HEK293 (cell line): ENCODE measurements around the gene OR1M1.

Experiments used
- CTCF ChIA-PET: fragments of 350-600 bp; formaldehyde crosslinking; extraction: SDS; loops from one replicate; lab custom pipeline; 2021; ENCODE audit warnings: antibody characterized with exemption; lab: Yijun Ruan, JAX
- POLR2A ChIA-PET: fragments of 300-600 bp; formaldehyde crosslinking; extraction: SDS; loops from one replicate; lab custom pipeline; 2020; ENCODE audit warnings: antibody characterized with exemption, inconsistent platforms; lab: Yijun Ruan, JAX
- H3K27ac ChIP-seq: fragments of 200-500 bp; sonication (Bioruptor generic); 2 replicates; pipeline ENCODE4 v1.5.1; 2014; ENCODE audit warnings: low read depth, low read length, control low read depth, inconsistent platforms; ENCODE audit errors: extremely low read depth
- H3K36me3 ChIP-seq, 2 experiments: fragments of 200-500 bp in 1 of 2; sonication (Bioruptor generic) in 1 of 2; 1 replicate in 1 of 2; 2 replicates in 1 of 2; pipeline ENCODE4 v1.5.1; 2014 to 2017; ENCODE audit warnings: inconsistent platforms in 2 of 2, low read length in 2 of 2; ENCODE audit not compliant: control insufficient read depth in 2 of 2, insufficient read depth in 1 of 2
- H3K4me1 ChIP-seq: fragments of 200-500 bp; sonication (Bioruptor generic); 2 replicates; pipeline ENCODE4 v1.5.1; 2014; ENCODE audit warnings: mild to moderate bottlenecking, low read length, inconsistent platforms; ENCODE audit not compliant: control insufficient read depth, insufficient read depth
- H3K4me3 ChIP-seq: 2 replicates; pipeline ENCODE4 v1.5.1; 2011; ENCODE audit warnings: low read depth, mild to moderate bottlenecking, control low read depth, low read length, moderate library complexity
- H3K9me3 ChIP-seq: fragments of 200-500 bp; sonication (Bioruptor generic); 2 replicates; pipeline ENCODE4 v1.5.1; 2014; ENCODE audit warnings: low read depth, low read length, inconsistent platforms; ENCODE audit not compliant: control insufficient read depth, insufficient read depth
- EGR2 ChIP-seq: fragments of 450-650 bp; formaldehyde crosslinking; IDR thresholded peaks from 2 replicates; pipeline ENCODE4 v1.5.1; 2016; ENCODE audit warnings: low read depth, missing biosample characterization, missing genetic modification characterization
- GLI2 ChIP-seq: fragments of 450-650 bp; formaldehyde crosslinking; IDR thresholded peaks from 2 replicates; pipeline ENCODE4; 2017; ENCODE audit warnings: missing biosample characterization, missing genetic modification characterization, low read depth, borderline replicate concordance
- GLI4 ChIP-seq: fragments of 450-650 bp; formaldehyde crosslinking; IDR thresholded peaks from 2 replicates; pipeline ENCODE4 v1.5.1; 2016; ENCODE audit warnings: missing biosample characterization, missing genetic modification characterization
- MEIS1 ChIP-seq: sonication (generic); formaldehyde crosslinking; IDR thresholded peaks from 2 replicates; pipeline ENCODE4 v1.8.1; 2022; ENCODE audit warnings: missing genetic modification reagents, mild to moderate bottlenecking, borderline replicate concordance
- ZBTB8A ChIP-seq: fragments of 450-650 bp; formaldehyde crosslinking; IDR thresholded peaks from 2 replicates; pipeline ENCODE4 v1.5.1; 2016; ENCODE audit warnings: missing biosample characterization, missing genetic modification characterization
- ZFHX2 ChIP-seq: fragments of 450-650 bp; formaldehyde crosslinking; conservative IDR thresholded peaks from 2 replicates; pipeline ENCODE4 v1.5.1; 2016; ENCODE audit warnings: missing biosample characterization, missing genetic modification characterization
- ZFP3 ChIP-seq: fragments of 450-650 bp; formaldehyde crosslinking; IDR thresholded peaks from 2 replicates; pipeline ENCODE4 v1.5.1; 2016; ENCODE audit warnings: low read depth, missing biosample characterization, missing genetic modification characterization
- ZNF132 ChIP-seq: fragments of 450-650 bp; formaldehyde crosslinking; IDR thresholded peaks from 2 replicates; pipeline ENCODE4 v1.5.1; 2017; ENCODE audit warnings: missing biosample characterization, missing genetic modification characterization, borderline replicate concordance
- ZNF140 ChIP-seq: fragments of 450-650 bp; formaldehyde crosslinking; IDR thresholded peaks from 2 replicates; pipeline ENCODE4 v1.5.1; 2016; ENCODE audit warnings: missing biosample characterization, missing genetic modification characterization
- ZNF157 ChIP-seq: fragments of 450-650 bp; formaldehyde crosslinking; IDR thresholded peaks from 2 replicates; pipeline ENCODE4 v1.5.1; 2016; ENCODE audit warnings: missing biosample characterization, missing genetic modification characterization
- ZNF404 ChIP-seq: fragments of 450-650 bp; formaldehyde crosslinking; IDR thresholded peaks from 2 replicates; pipeline ENCODE4 v1.5.1; 2017; ENCODE audit warnings: missing biosample characterization, missing genetic modification characterization
- ZNF548 ChIP-seq: fragments of 450-650 bp; formaldehyde crosslinking; IDR thresholded peaks from 2 replicates; pipeline ENCODE4 v1.5.1; 2016; ENCODE audit warnings: missing biosample characterization, missing genetic modification characterization
- ZNF585B ChIP-seq: fragments of 450-650 bp; formaldehyde crosslinking; IDR thresholded peaks from 2 replicates; pipeline ENCODE4 v1.5.1; 2016; ENCODE audit warnings: missing biosample characterization, missing genetic modification characterization
- ZNF600 ChIP-seq: fragments of 450-650 bp; formaldehyde crosslinking; IDR thresholded peaks from 2 replicates; pipeline ENCODE4 v1.5.1; 2016; ENCODE audit warnings: missing biosample characterization, missing genetic modification characterization
- ZNF629 ChIP-seq: fragments of 450-650 bp; formaldehyde crosslinking; IDR thresholded peaks from 2 replicates; pipeline ENCODE4 v1.5.1; 2017; ENCODE audit warnings: missing biosample characterization, missing genetic modification characterization
- ZNF843 ChIP-seq: fragments of 450-650 bp; formaldehyde crosslinking; IDR thresholded peaks from 2 replicates; pipeline ENCODE4 v1.5.1; 2016; ENCODE audit warnings: missing biosample characterization, missing genetic modification characterization
- ZXDB ChIP-seq: fragments of 450-650 bp; formaldehyde crosslinking; IDR thresholded peaks from 2 replicates; pipeline ENCODE4 v1.5.1; 2016; ENCODE audit warnings: missing biosample characterization, missing genetic modification characterization
- TF ChIP-seq, protein P1 (sequence below): fragments of 450-650 bp; formaldehyde crosslinking; IDR thresholded peaks from 2 replicates; pipeline ENCODE4 v1.5.1; 2017; ENCODE audit warnings: missing biosample characterization, missing genetic modification characterization
- TF ChIP-seq, protein P2 (sequence below): fragments of 450-650 bp; formaldehyde crosslinking; IDR thresholded peaks from 2 replicates; pipeline ENCODE4 v1.5.1; 2016; ENCODE audit warnings: missing biosample characterization, missing genetic modification characterization
- TF ChIP-seq, protein P3 (sequence below): fragments of 450-650 bp; formaldehyde crosslinking; IDR thresholded peaks from 2 replicates; pipeline ENCODE4 v1.5.1; 2016; ENCODE audit warnings: missing biosample characterization, missing genetic modification characterization
- TF ChIP-seq, protein P4 (sequence below): fragments of 450-650 bp; formaldehyde crosslinking; IDR thresholded peaks from 2 replicates; pipeline ENCODE4 v1.5.1; 2016; ENCODE audit warnings: missing biosample characterization, missing genetic modification characterization
- TF ChIP-seq, protein P5 (sequence below): fragments of 450-650 bp; formaldehyde crosslinking; IDR thresholded peaks from 2 replicates; pipeline ENCODE4 v1.5.0; 2017; ENCODE audit warnings: missing biosample characterization, missing genetic modification characterization, borderline replicate concordance
- TF ChIP-seq, protein P6 (sequence below): fragments of 450-650 bp; formaldehyde crosslinking; conservative IDR thresholded peaks from 2 replicates; pipeline ENCODE4 v1.5.1; 2016; ENCODE audit warnings: low read depth, missing biosample characterization, missing genetic modification characterization

Gene OR1M1

DNA sequence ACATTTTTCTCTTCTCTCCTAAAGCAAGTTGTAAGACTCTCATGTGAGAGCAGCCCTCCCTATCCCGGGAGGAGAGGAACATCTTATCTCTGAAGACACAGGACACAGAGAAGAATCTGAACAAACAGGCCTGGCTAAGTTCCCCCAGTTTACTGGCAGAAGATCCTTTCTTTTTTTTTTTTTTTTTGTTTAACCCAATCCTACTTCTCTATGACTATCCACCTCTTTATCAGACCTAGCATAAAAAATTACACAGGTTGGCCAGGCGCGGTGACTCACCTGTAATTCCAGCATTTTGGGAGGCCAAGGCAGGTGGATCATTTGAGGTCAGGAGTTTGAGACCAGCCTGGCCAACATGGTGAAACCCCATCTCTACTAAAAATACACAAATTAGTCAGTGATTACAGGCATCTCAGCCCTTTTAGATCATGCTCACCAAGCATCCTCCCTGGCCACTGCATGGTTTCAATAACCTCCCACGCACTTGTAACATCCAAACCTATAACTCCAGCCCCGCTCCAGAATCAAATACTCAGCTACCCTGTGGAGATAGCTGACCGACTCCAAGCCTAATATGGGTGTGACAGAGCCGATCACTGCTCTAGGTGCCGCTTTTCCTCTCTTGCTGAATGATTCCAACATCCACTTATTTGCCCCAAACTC, 49.3 kb upstream of the OR1M1 start:
- TF ChIP-seq, protein P1, sequence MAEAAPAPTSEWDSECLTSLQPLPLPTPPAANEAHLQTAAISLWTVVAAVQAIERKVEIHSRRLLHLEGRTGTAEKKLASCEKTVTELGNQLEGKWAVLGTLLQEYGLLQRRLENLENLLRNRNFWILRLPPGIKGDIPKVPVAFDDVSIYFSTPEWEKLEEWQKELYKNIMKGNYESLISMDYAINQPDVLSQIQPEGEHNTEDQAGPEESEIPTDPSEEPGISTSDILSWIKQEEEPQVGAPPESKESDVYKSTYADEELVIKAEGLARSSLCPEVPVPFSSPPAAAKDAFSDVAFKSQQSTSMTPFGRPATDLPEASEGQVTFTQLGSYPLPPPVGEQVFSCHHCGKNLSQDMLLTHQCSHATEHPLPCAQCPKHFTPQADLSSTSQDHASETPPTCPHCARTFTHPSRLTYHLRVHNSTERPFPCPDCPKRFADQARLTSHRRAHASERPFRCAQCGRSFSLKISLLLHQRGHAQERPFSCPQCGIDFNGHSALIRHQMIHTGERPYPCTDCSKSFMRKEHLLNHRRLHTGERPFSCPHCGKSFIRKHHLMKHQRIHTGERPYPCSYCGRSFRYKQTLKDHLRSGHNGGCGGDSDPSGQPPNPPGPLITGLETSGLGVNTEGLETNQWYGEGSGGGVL (tag by site-specific recombination), result no peak
- TF ChIP-seq GLI2 (tag by site-specific recombination) (no peak), ZFP3 (tag by site-specific recombination) (no peak), ZXDB (tag by site-specific recombination) (no peak), ZNF404 (tag by site-specific recombination) (no peak), ZNF600 (tag by site-specific recombination) (no peak), MEIS1 (CRISPR knock-in tag) (no peak), ZNF140 (tag by site-specific recombination) (no peak), ZNF843 (no peak), ZNF157 (no peak), ZNF548 (tag by site-specific recombination) (no peak), ZBTB8A (tag by site-specific recombination) (no peak)
- TF ChIP-seq, protein P2, sequence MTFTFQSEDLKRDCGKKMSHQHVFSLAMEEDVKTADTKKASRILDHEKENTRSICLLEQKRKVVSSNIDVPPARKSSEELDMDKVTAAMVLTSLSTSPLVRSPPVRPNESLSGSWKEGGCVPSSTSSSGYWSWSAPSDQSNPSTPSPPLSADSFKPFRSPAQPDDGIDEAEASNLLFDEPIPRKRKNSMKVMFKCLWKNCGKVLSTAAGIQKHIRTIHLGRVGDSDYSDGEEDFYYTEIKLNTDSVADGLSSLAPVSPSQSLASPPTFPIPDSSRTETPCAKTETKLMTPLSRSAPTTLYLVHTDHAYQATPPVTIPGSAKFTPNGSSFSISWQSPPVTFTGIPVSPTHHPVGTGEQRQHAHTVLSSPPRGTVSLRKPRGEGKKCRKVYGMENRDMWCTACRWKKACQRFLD (tag by site-specific recombination), result no peak
- TF ChIP-seq, protein P3, sequence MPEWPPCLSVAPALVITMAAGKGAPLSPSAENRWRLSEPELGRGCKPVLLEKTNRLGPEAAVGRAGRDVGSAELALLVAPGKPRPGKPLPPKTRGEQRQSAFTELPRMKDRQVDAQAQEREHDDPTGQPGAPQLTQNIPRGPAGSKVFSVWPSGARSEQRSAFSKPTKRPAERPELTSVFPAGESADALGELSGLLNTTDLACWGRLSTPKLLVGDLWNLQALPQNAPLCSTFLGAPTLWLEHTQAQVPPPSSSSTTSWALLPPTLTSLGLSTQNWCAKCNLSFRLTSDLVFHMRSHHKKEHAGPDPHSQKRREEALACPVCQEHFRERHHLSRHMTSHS (tag by site-specific recombination), result no peak
- TF ChIP-seq, protein P4, sequence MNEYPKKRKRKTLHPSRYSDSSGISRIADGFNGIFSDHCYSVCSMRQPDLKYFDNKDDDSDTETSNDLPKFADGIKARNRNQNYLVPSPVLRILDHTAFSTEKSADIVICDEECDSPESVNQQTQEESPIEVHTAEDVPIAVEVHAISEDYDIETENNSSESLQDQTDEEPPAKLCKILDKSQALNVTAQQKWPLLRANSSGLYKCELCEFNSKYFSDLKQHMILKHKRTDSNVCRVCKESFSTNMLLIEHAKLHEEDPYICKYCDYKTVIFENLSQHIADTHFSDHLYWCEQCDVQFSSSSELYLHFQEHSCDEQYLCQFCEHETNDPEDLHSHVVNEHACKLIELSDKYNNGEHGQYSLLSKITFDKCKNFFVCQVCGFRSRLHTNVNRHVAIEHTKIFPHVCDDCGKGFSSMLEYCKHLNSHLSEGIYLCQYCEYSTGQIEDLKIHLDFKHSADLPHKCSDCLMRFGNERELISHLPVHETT, result no peak
- TF ChIP-seq, protein P5, sequence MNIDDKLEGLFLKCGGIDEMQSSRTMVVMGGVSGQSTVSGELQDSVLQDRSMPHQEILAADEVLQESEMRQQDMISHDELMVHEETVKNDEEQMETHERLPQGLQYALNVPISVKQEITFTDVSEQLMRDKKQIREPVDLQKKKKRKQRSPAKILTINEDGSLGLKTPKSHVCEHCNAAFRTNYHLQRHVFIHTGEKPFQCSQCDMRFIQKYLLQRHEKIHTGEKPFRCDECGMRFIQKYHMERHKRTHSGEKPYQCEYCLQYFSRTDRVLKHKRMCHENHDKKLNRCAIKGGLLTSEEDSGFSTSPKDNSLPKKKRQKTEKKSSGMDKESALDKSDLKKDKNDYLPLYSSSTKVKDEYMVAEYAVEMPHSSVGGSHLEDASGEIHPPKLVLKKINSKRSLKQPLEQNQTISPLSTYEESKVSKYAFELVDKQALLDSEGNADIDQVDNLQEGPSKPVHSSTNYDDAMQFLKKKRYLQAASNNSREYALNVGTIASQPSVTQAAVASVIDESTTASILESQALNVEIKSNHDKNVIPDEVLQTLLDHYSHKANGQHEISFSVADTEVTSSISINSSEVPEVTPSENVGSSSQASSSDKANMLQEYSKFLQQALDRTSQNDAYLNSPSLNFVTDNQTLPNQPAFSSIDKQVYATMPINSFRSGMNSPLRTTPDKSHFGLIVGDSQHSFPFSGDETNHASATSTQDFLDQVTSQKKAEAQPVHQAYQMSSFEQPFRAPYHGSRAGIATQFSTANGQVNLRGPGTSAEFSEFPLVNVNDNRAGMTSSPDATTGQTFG (tag by site-specific recombination), result no peak
- ChIA-PET CTCF (no interaction called here), POLR2A (no interaction called here)
- Histone ChIP-seq H3K36me3 (no peaks in the 10 kb centered on the region), H3K27ac (no peak overlapping the region), H3K4me3 (no peak overlapping the region), H3K4me1 (no peaks in the 10 kb centered on the region), H3K9me3 (no peaks in the 10 kb centered on the region)

DNA sequence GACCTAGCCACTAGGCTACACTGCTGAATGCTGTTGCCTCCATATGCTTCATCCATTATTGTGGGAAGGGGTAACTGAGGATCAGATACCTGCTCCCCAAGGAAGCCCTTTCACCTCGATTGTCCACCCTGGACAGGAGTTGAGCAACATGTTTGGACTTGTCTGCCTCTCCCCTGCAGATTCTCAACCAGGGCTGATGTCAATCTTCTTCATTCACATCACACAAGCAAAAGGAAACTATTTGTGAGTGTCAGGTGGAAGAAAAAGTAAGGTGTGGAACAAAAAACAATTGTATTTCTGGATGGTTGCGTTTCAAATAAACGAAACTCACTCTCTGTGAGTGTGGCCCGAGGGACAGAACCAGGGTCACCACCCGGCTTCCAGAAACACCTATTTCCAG, 47.1 kb upstream of the OR1M1 start:
- Histone ChIP-seq H3K36me3 (no peaks in the 10 kb centered on the region), H3K27ac (no peak overlapping the region), H3K4me1 (no peaks in the 10 kb centered on the region), H3K4me3 (no peak overlapping the region), H3K9me3 (no peaks in the 10 kb centered on the region)
- ChIA-PET POLR2A (no interaction called here), CTCF (no interaction called here)
- no peak for TF ChIP-seq GLI4
- no peak for TF ChIP-seq ZNF132 (tag by site-specific recombination)
- TF ChIP-seq, protein P6, sequence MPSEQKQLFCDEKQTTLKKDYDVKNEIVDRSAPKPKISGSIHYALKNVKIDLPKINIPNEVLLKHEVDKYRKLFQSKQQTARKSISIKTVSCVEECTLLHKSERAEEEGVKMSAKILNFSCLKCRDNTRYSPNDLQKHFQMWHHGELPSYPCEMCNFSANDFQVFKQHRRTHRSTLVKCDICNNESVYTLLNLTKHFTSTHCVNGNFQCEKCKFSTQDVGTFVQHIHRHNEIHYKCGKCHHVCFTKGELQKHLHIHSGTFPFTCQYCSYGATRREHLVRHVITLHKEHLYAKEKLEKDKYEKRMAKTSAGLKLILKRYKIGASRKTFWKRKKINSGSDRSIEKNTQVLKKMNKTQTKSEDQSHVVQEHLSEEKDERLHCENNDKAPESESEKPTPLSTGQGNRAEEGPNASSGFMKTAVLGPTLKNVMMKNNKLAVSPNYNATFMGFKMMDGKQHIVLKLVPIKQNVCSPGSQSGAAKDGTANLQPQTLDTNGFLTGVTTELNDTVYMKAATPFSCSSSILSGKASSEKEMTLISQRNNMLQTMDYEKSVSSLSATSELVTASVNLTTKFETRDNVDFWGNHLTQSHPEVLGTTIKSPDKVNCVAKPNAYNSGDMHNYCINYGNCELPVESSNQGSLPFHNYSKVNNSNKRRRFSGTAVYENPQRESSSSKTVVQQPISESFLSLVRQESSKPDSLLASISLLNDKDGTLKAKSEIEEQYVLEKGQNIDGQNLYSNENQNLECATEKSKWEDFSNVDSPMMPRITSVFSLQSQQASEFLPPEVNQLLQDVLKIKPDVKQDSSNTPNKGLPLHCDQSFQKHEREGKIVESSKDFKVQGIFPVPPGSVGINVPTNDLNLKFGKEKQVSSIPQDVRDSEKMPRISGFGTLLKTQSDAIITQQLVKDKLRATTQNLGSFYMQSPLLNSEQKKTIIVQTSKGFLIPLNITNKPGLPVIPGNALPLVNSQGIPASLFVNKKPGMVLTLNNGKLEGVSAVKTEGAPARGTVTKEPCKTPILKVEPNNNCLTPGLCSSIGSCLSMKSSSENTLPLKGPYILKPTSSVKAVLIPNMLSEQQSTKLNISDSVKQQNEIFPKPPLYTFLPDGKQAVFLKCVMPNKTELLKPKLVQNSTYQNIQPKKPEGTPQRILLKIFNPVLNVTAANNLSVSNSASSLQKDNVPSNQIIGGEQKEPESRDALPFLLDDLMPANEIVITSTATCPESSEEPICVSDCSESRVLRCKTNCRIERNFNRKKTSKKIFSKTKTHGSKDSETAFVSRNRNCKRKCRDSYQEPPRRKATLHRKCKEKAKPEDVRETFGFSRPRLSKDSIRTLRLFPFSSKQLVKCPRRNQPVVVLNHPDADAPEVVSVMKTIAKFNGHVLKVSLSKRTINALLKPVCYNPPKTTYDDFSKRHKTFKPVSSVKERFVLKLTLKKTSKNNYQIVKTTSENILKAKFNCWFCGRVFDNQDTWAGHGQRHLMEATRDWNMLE, result no peak
- no peak for TF ChIP-seq ZFHX2 (tag by site-specific recombination)
- no peak for TF ChIP-seq ZNF585B
- TF ChIP-seq EGR2 (tag by site-specific recombination), result no peak
- no peak for TF ChIP-seq ZNF629
